Neural crest cell (in vitro differentiated cells): ENCODE data around the gene CDC42BPB. TPM values are rescaled to one million over a fixed set of nuclear protein-coding genes. Genes with fewer than 3 reads are reported as not detected.

Source experiments
- DNase-seq: peaks from one replicate; pipeline ENCODE4 v3.0.0; 2021; ENCODE audit warnings: low read depth, mixed read lengths, low spot score
- H3K27ac Mint-ChIP-seq: one replicate; pipeline ENCODE4 v1.8.0; 2021; ENCODE audit warnings: mild to moderate bottlenecking, mixed read lengths; ENCODE audit not compliant: unreplicated experiment
- H3K27me3 Mint-ChIP-seq: 2 replicates; pipeline ENCODE4 v1.8.0; 2021; ENCODE audit warnings: low read depth, mild to moderate bottlenecking, mixed read lengths
- H3K36me3 Mint-ChIP-seq: 2 replicates; pipeline ENCODE4 v1.8.0; 2021; ENCODE audit warnings: low read depth, mild to moderate bottlenecking, mixed read lengths
- H3K4me1 Mint-ChIP-seq: 2 replicates; pipeline ENCODE4 v1.8.0; 2021; ENCODE audit warnings: mixed read lengths
- H3K4me3 Mint-ChIP-seq: one replicate; pipeline ENCODE4 v1.8.0; 2021; ENCODE audit warnings: mild to moderate bottlenecking, mixed read lengths
- H3K9me3 Mint-ChIP-seq: 2 replicates; pipeline ENCODE4 v1.8.0; 2021; ENCODE audit warnings: mixed read lengths
- CTCF ChIP-seq: fragments of 200-600 bp; sonication (generic); conservative IDR thresholded peaks from 2 replicates; pipeline ENCODE4 v1.5.0; 2021; ENCODE audit warnings: antibody characterized with exemption, mild to moderate bottlenecking
- total RNA-seq: library from RNA; stranded (reverse); gene quantifications from 2 replicates; pipeline ENCODE4 v1.2.1, GENCODE V29; 2021

CDC42BPB gene
- total RNA-seq, 1 donor from 2014 or later = 94.8 TPM

- Mint-ChIP-seq H3K4me1 (peaks cover 6% of the 10 kb centered on the region), H3K9me3 (no peaks in the 10 kb centered on the region), H3K27ac (no peak overlapping the region), H3K27me3 (peaks cover 48% of the 10 kb centered on the region), H3K4me3 (no peak overlapping the region), H3K36me3 (no peaks in the 10 kb centered on the region)
- no peak for DNase-seq
- no peak for TF ChIP-seq CTCF
These were observed 131.2 kb downstream of the CDC42BPB start for GRCh38 chr14:102926104-102926503.

DNA sequence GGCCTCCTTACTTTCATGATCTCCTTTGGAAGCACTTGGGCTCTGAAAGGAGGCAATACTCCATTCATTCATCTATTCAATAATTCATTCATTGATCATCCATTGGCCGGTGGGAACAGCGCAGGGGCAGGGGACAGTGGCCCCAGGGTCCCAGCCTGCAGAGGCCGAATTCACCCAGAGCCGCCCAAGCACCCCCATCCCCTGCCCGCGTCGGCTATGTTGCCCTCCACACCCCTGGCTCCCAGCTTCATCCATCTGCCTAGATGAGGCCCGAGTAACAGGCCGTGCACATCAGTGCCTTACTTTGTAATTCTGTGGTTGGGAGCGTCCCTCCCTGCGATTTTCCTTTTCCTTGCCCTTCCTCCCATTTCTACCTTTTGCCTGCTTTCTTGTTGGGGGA is 131.7 kb downstream of the CDC42BPB start:
- Mint-ChIP-seq H3K27me3 (peaks cover 43% of the 10 kb centered on the region), H3K4me1 (peaks cover 6% of the 10 kb centered on the region), H3K4me3 (no peak overlapping the region), H3K9me3 (no peaks in the 10 kb centered on the region), H3K36me3 (no peaks in the 10 kb centered on the region), H3K27ac (no peak overlapping the region)
- no peak for TF ChIP-seq CTCF
- no peak for DNase-seq

GRCh38 chr14:102924632-102925588 is 132.4 kb downstream of the CDC42BPB start:
- no peak for DNase-seq
- TF ChIP-seq CTCF = peak; percentile 38
- Mint-ChIP-seq H3K9me3 (no peaks in the 10 kb centered on the region), H3K27me3 (peaks cover 42% of the 10 kb centered on the region), H3K36me3 (no peaks in the 10 kb centered on the region), H3K4me3 (no peak overlapping the region), H3K27ac (no peak overlapping the region), H3K4me1 (peaks cover 6% of the 10 kb centered on the region)

DNA sequence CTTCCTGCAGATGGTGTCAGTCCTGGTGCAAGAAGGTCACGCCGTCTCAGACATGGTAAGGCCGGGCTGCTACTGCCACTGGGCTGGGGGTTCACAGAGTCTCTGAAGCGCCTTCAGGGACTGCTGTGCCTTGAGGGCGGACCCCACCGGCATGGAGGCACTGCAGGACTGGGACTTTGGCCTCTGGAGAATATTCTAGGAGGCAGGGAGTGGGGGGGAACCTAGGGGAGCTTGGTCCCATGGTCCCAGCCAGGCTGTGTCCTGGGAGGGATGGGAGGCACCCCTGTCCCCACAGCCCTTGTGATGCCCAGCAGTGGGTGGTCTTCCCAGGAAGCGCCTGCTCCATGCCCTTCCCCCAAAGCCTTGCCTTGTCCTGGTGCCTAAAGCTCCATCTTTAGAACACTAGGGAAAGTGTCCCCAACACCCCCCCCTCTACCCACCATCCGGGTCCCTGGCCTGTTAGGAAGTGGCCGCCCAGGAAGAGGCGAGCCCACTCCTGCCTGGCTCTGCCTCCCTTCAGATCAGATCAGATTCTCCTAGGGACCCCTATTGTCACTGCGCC is 133.3 kb downstream of the CDC42BPB start:
- TF ChIP-seq CTCF = no peak
- H3K4me3 Mint-ChIP-seq = no peak overlapping the region
- H3K4me1 Mint-ChIP-seq = peaks cover 6% of the 10 kb centered on the region
- H3K9me3 Mint-ChIP-seq = no peaks in the 10 kb centered on the region
- peaks cover 37% of the 10 kb centered on the region for H3K27me3 Mint-ChIP-seq
- no peak for DNase-seq
- H3K36me3 Mint-ChIP-seq = no peaks in the 10 kb centered on the region
- H3K27ac Mint-ChIP-seq = no peak overlapping the region

- Mint-ChIP-seq H3K27ac (no peak overlapping the region), H3K36me3 (no peaks in the 10 kb centered on the region), H3K9me3 (no peaks in the 10 kb centered on the region), H3K27me3 (peaks cover 33% of the 10 kb centered on the region), H3K4me1 (peaks cover 6% of the 10 kb centered on the region), H3K4me3 (no peak overlapping the region)
- DNase-seq = no peak
- no peak for TF ChIP-seq CTCF
These were observed 134.0 kb downstream of the CDC42BPB start for GRCh38 chr14:102923201-102923924.
